ENCODE measurements around the gene PTPRT. TPM values are rescaled to one million over a fixed set of nuclear protein-coding genes. Genes with fewer than 3 reads are reported as not detected.

Gene PTPRT
- total RNA-seq, 1 experiment from 2014 or later: not detected

GRCh38 chr20:43011491-43011890 lies 178.2 kb downstream of the PTPRT start (continued):
- no peak for TF ChIP-seq TCF7L2 (IDR thresholded peaks at IDR 0.05; ENCODE audit: borderline replicate concordance, extremely low read depth, insufficient read depth, insufficient read length)
- TF ChIP-seq ELF1 (IDR thresholded peaks at IDR 0.05; ENCODE audit: borderline replicate concordance, low read depth): no peak
- no peak for TF ChIP-seq ZBTB33 (IDR thresholded peaks at IDR 0.05; ENCODE audit: extremely low read depth, insufficient replicate concordance, low read length)
- no peak for TF ChIP-seq SRF (IDR thresholded peaks at IDR 0.05; ENCODE audit: low read depth)
- no peak for TF ChIP-seq YY1 (IDR thresholded peaks at IDR 0.05; ENCODE audit: extremely low read depth, insufficient replicate concordance, low read depth, low read length)

GRCh38 chr20:43009532-43009931 lies 180.2 kb downstream of the PTPRT start:
- CTCF ChIA-PET: no interaction called here
- Histone ChIP-seq H3K27me3 (ENCODE audit: insufficient read depth, low read length) (no peaks in the 10 kb centered on the region), H3K4me1 (ENCODE audit: control insufficient read depth in 1 of 2, insufficient read depth in 2 of 2, low read length in 2 of 2) (no peaks in the 10 kb centered on the region), H3K4me2 (ENCODE audit: low read length) (no peak overlapping the region), H2AFZ (ENCODE audit: low read depth, low read length, poor library complexity, severe bottlenecking) (no peak overlapping the region), H3K9me2 (ENCODE audit: insufficient read depth) (no peaks in the 10 kb centered on the region), H3K9me3 (ENCODE audit: control insufficient read depth in 1 of 2, insufficient read depth in 1 of 2, low read depth in 1 of 2, low read length in 2 of 2) (peaks cover 3 to 6% of the 10 kb centered on the region in 2 experiments; a peak in 2 of 4 replicates), H3K9ac (ENCODE audit: low read length) (no peak overlapping the region), H3K27ac (ENCODE audit: low read depth, low read length) (no peak overlapping the region), H3K36me3 (ENCODE audit: control insufficient read depth in 1 of 2, insufficient read depth in 2 of 2, low read length in 2 of 2) (no peaks in the 10 kb centered on the region), H3K4me3 (replicated peaks in 1 of 2; ENCODE audit: low read depth in 1 of 2, low read length in 2 of 2) (no peak overlapping the region), H4K20me1 (ENCODE audit: insufficient read depth) (no peaks in the 10 kb centered on the region), H3K79me2 (ENCODE audit: insufficient read depth, low read length) (no peaks in the 10 kb centered on the region)
- TF ChIP-seq EZH2phosphoT487 (IDR thresholded peaks at IDR 0.05; ENCODE audit: borderline replicate concordance) (no peak), CBX3 (IDR thresholded peaks at IDR 0.05; ENCODE audit: low read depth) (no peak), JUND (IDR thresholded peaks at IDR 0.05) (no peak), MAX (IDR thresholded peaks at IDR 0.05) (no peak), FOSL1 (IDR thresholded peaks at IDR 0.05; ENCODE audit: low read depth) (no peak), ZBTB33 (IDR thresholded peaks at IDR 0.05; ENCODE audit: extremely low read depth, insufficient replicate concordance, low read length) (no peak), SIN3A (IDR thresholded peaks at IDR 0.05; ENCODE audit: low read depth) (no peak), TCF7L2 (IDR thresholded peaks at IDR 0.05; ENCODE audit: borderline replicate concordance, extremely low read depth, insufficient read depth, insufficient read length) (no peak), POLR2A (IDR thresholded peaks at IDR 0.05; ENCODE audit: borderline replicate concordance, extremely low read depth, insufficient read depth, insufficient read length) (no peak), EZH2 (IDR thresholded peaks at IDR 0.05) (no peak), ZNF274 (IDR thresholded peaks at IDR 0.05; ENCODE audit: low read depth, low read length) (no peak), SRF (IDR thresholded peaks at IDR 0.05; ENCODE audit: low read depth) (no peak), YY1 (IDR thresholded peaks at IDR 0.05; ENCODE audit: extremely low read depth, insufficient replicate concordance, low read depth, low read length) (no peak), ATF3 (IDR thresholded peaks at IDR 0.05) (no peak), CEBPB (IDR thresholded peaks at IDR 0.05; ENCODE audit: low read depth) (no peak), ZFX (IDR thresholded peaks at IDR 0.05) (no peak), RAD21 (IDR thresholded peaks at IDR 0.05; ENCODE audit: low read depth) (no peak), SP1 (IDR thresholded peaks at IDR 0.05; ENCODE audit: low read depth) (no peak), ELF1 (IDR thresholded peaks at IDR 0.05; ENCODE audit: borderline replicate concordance, low read depth) (no peak)
- POLR2A ChIA-PET: no interaction called here
- DNase-seq (ENCODE audit: low read depth, low spot score) (no peak), ATAC-seq (no peak)
- BruUV-seq (replicated peaks): no TSS peak
- intact Hi-C loops (cut with micrococcal nuclease): no loop called here
- RAD21 ChIA-PET (ENCODE audit: low non-redundant PET in 1 of 2, low total read pairs in 2 of 2, uncharacterized antibody in 2 of 2, unreplicated experiment in 2 of 2): no interaction called here

Data from HCT116 (cell line).